Adrenal gland (tissue), 12 donors: ENCODE data around the gene MAIP1. TPM values are rescaled to one million over a fixed set of nuclear protein-coding genes. Genes with fewer than 3 reads are reported as not detected.
A peak's percentile ranks its signal among the peaks of the same experiment; 100 is the strongest.

Experiments used
- DNase-seq, 7 donors: peaks; one replicate each; pipeline ENCODE4 v3.0.0-alpha.2; 2019 to 2020
- H3K27ac ChIP-seq, 5 donors: fragments of 200-600 bp; sonication (generic) in 4 of 5; 1 replicate in 3 of 5; 2 replicates in 2 of 5; pipeline versions ENCODE4 v1.5.1 to v1.8.0; 2016 to 2020; ENCODE audit warnings: mild to moderate bottlenecking in 1 of 5
- H3K27me3 ChIP-seq: fragments of 200-600 bp; 2 replicates; pipeline ENCODE4 v1.8.0; 2021
- H3K36me3 ChIP-seq, 2 donors: fragments of 200-600 bp; replicated peaks in 1 of 2; 1 replicate in 1 of 2; 2 replicates in 1 of 2; pipeline versions ENCODE4 v1.5.1 to v1.8.0; 2018 to 2022
- H3K4me1 ChIP-seq, 2 donors: fragments of 200-600 bp; replicated peaks in 1 of 2; 1 replicate in 1 of 2; 2 replicates in 1 of 2; pipeline versions ENCODE4 v1.5.1 to v1.8.0; 2018 to 2021
- H3K4me3 ChIP-seq, 4 donors: fragments of 200-600 bp; sonication (generic) in 3 of 4; one replicate each; pipeline ENCODE4 v1.5.1; 2016 to 2018
- H3K9me3 ChIP-seq, 3 donors: fragments of 200-600 bp; sonication (generic) in 1 of 3; replicated peaks in 1 of 3; 1 replicate in 2 of 3; 2 replicates in 1 of 3; pipeline versions ENCODE4 v1.5.1 to v1.8.0; 2016 to 2021
- POLR2A ChIP-seq, 2 donors: fragments of 450-650 bp; IDR thresholded peaks; one replicate each; pipeline ENCODE4 v1.6.1; 2017; ENCODE audit warnings: antibody characterized with exemption in 2 of 2, mild to moderate bottlenecking in 2 of 2, moderate library complexity in 1 of 2
- WGBS, 4 donors: extraction: QIAGEN DNeasy Blood & Tissue Kit in 2 of 4; methylation state at CpG; one replicate each; pipeline versions ENCODE4 v1.1.5 to v1.1.7; 2013 to 2017; 5-methylcytosine and 5-hydroxymethylcytosine counted together
- intact Hi-C, 2 donors: fragments of 100-400 bp; cut with DNase I; formaldehyde crosslinking; loops; one replicate each; pipeline versions ENCODE4 v1.14.1 to v1.15.0; 2022 to 2023
- polyA plus RNA-seq, 3 donors: library from polyadenylated mRNA; stranded (reverse); fragments of 200-250 nt in 2 of 3; fragments of 350-450 nt in 1 of 3; fragmentation: Illumina TruSeq in 1 of 3; extraction: RNeasy Lipid Tissue Mini Kit (QIAGEN cat#74804) in 1 of 3; gene quantifications; one replicate each; pipeline ENCODE4 v1.2.3, GENCODE V29; 2013 to 2014
- total RNA-seq, 9 donors: library from RNA; depleted of rRNA in 4 of 9; stranded (reverse); fragments of >200 nt in 4 of 9; fragments of 120-200 nt in 1 of 9; fragmentation: NEBNext Ultra II Directional in 1 of 9; extraction: Animal tissue kit (Norgen Biotek cat#: 25700) in 1 of 9; gene quantifications; one replicate each; pipeline versions ENCODE4 v1.1.0 to v1.2.4, GENCODE V29; 2013 to 2023
- TF ChIP-seq, protein P1 (sequence below), 6 experiments: fragments of 450-650 bp in 4 of 6; fragments of 200-600 bp in 2 of 6; sonication (generic) in 1 of 6; IDR thresholded peaks; 1 replicate in 5 of 6; 2 replicates in 1 of 6; pipeline versions ENCODE4 v1.5.1 to v1.8.0; 2016 to 2021; ENCODE audit warnings: antibody characterized with exemption in 6 of 6, mild to moderate bottlenecking in 2 of 6, moderate library complexity in 1 of 6
- donor health status: healthy with polysubstance abuse.
- donor health status: Bipolar disorder and iron deficiency.
- donor health status: DM: yes; HTN: yes; CAD: no.
- donor health status: DM: no; HTN: no; CAD: no.
- donor health status: DM: no; HTN: no; CAD: no.
- donor health status: DM: yes; HTN: yes; CAD: no.

MAIP1 gene
- total and polyA plus RNA-seq, 12 donors = 6.6 to 55.4 (median 26.3) TPM

DNA sequence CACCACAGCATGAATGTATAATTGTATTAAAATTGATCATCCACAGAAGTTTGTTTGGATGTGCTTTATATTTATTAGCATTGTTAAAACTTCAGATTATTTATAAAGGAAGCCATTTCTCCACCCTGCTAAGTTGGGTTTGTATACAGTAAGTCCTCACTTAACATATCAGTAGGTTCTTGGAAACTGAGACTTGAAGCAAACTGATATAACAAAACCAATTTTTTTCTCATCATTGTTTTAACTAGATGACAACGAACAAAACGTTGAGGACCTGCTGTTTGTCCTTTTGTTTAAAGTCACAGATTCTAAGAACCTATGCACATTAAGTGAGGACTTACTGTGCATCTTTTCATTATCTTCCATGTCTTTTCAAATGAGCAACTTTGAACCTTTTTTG, 27.2 kb upstream of the MAIP1 start:
- no peak for DNase-seq
- Histone ChIP-seq H3K36me3 (peaks cover 0 to 23% of the 10 kb centered on the region in 2 donors), H3K27me3 (no peaks in the 10 kb centered on the region), H3K9me3 (no peaks in the 10 kb centered on the region), H3K27ac (no peak overlapping the region), H3K4me3 (no peak overlapping the region), H3K4me1 (peaks cover 2 to 39% of the 10 kb centered on the region in 2 donors)
- no peak for TF ChIP-seq POLR2A (IDR thresholded peaks at IDR 0.05)
- TF ChIP-seq, protein P1, sequence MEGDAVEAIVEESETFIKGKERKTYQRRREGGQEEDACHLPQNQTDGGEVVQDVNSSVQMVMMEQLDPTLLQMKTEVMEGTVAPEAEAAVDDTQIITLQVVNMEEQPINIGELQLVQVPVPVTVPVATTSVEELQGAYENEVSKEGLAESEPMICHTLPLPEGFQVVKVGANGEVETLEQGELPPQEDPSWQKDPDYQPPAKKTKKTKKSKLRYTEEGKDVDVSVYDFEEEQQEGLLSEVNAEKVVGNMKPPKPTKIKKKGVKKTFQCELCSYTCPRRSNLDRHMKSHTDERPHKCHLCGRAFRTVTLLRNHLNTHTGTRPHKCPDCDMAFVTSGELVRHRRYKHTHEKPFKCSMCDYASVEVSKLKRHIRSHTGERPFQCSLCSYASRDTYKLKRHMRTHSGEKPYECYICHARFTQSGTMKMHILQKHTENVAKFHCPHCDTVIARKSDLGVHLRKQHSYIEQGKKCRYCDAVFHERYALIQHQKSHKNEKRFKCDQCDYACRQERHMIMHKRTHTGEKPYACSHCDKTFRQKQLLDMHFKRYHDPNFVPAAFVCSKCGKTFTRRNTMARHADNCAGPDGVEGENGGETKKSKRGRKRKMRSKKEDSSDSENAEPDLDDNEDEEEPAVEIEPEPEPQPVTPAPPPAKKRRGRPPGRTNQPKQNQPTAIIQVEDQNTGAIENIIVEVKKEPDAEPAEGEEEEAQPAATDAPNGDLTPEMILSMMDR (IDR thresholded peaks at IDR 0.05) = no peak
- intact Hi-C loops = no loop called here
- WGBS, 4 donors = 22 to 47% (median 40%) methylated on average over 2 of the region's 2 CpGs

DNA sequence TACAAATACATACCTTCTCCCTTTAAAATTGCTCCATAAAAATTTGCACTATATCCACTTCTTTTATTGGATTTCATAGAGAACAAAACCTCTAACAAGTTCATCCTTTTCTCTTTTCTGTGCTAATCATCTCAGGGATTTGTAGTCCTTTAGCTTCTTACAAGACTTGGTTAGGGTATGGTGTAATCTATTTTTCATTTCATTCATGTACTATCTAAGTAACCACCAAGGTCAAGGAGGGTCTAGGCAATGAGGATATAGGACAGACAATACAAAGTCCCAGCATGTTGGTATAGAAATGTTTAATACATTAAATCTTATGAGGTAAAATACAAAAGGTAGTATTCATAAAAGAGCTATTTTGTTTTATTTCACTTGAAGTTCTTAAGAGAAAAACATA, 26.8 kb upstream of the MAIP1 start:
- Histone ChIP-seq H3K9me3 (no peaks in the 10 kb centered on the region), H3K4me3 (no peak overlapping the region), H3K27me3 (no peaks in the 10 kb centered on the region), H3K36me3 (peaks cover 0 to 23% of the 10 kb centered on the region in 2 donors), H3K27ac (no peak overlapping the region), H3K4me1 (peaks cover 6 to 43% of the 10 kb centered on the region in 2 donors)
- TF ChIP-seq, protein P1 (IDR thresholded peaks at IDR 0.05) = no peak
- TF ChIP-seq POLR2A (IDR thresholded peaks at IDR 0.05) = no peak
- DNase-seq = no peak
- intact Hi-C loops = no loop called here

DNA sequence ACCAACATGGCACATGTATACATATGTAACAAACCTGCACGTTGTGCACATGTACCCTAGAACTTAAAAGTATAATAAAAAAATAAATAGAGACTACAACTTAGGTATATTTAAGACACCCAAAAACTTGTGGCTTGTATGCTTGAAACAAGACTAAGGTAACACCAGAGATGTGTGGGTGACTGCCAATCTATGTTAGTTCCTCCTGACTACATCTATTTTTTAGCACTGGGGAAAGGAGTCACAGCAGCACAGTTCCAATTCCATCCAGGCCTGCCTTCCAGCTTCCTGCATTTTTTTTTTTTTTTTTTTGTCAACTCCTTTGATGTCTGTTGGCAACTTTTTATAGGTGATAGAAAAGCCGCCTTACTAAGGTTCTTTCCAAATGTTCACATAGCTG, 26.1 kb upstream of the MAIP1 start:
- H3K4me1 ChIP-seq = peaks cover 9 to 44% of the 10 kb centered on the region in 2 donors
- no peaks in the 10 kb centered on the region for H3K9me3 ChIP-seq
- H3K4me3 ChIP-seq = no peak overlapping the region
- DNase-seq = no peak
- H3K27me3 ChIP-seq = no peaks in the 10 kb centered on the region
- intact Hi-C loops = no loop called here
- WGBS, 4 donors = 68 to 80% (median 76%) methylated on average over 2 of the region's 2 CpGs
- no peak overlapping the region for H3K27ac ChIP-seq
- H3K36me3 ChIP-seq = peaks cover 0 to 23% of the 10 kb centered on the region in 2 donors
- TF ChIP-seq, protein P1 (IDR thresholded peaks at IDR 0.05) = no peak
- TF ChIP-seq POLR2A (IDR thresholded peaks at IDR 0.05) = no peak

DNA sequence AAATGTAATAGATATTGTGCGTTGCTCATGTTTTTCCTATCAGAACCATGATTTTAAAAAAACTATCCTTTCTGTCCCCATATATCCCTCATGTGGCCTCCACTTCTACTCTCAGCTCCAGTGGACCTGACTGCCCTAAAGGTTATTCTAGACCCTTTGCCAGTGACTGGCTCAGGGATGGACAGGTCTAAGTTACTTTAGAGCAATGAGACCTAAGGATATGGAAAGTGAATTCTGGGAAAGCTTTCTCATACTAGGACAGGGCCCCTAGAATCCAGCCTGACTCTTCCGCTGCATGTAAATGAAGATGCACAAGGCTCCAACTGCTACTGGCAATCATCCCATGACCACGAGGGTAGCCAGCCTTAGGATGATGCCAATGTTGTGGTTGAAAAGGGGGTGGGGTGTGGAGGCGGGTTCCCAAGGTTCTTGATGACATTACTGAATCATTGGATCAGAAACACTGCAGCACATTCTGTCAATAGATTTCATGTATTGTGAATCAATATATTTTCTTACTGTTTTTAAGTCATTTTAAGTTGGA, 23.0 kb upstream of the MAIP1 start:
- H3K27ac ChIP-seq = peak overlapping the region in 1 of 5 donors; percentile 30
- 67 to 76% (median 72%) methylated on average over 4 of the region's 4 CpGs for WGBS, 4 donors
- H3K27me3 ChIP-seq = no peaks in the 10 kb centered on the region
- intact Hi-C loops = no loop called here
- H3K9me3 ChIP-seq = no peaks in the 10 kb centered on the region
- H3K36me3 ChIP-seq = peaks cover 0 to 33% of the 10 kb centered on the region in 2 donors
- DNase-seq = peak in 4 of 7 donors; percentile 26 to 41 (median 37)
- TF ChIP-seq, protein P1 (IDR thresholded peaks at IDR 0.05) = no peak
- no peak for TF ChIP-seq POLR2A (IDR thresholded peaks at IDR 0.05)
- H3K4me3 ChIP-seq = no peak overlapping the region
- peaks cover 9 to 53% of the 10 kb centered on the region in 2 donors for H3K4me1 ChIP-seq
